ENCODE results near the gene FZR1. TPM values are rescaled to one million over a fixed set of nuclear protein-coding genes. Genes with fewer than 3 reads are reported as not detected.

Gene FZR1
- total and polyA plus RNA-seq, 9 of the 15 experiments (the other 6 are each of a cell fraction or from before 2014, with no cell fraction given) = 0.18 to 48.0 (median 22.2) TPM

GRCh38 chr19:3556423-3556977, 50.4 kb downstream of the FZR1 start (continued):
- TF ChIP-seq POLR3G (IDR thresholded peaks at IDR 0.05; ENCODE audit: extremely low read depth, insufficient read length, insufficient replicate concordance) = no peak
- TF ChIP-seq FOXA1 (IDR thresholded peaks at IDR 0.05; ENCODE audit: borderline replicate concordance) = no peak
- peak; percentile 65; the same call in 1 of the 2 replicates for TF ChIP-seq HDGF (IDR thresholded peaks at IDR 0.05)
- TF ChIP-seq NUFIP1 (IDR thresholded peaks at IDR 0.05; ENCODE audit: partially characterized antibody) = no peak
- TF ChIP-seq DIDO1 (tag; IDR thresholded peaks at IDR 0.05; ENCODE audit: low read depth) = no peak
- TF ChIP-seq ZBTB8A (IDR thresholded peaks at IDR 0.05; ENCODE audit: partially characterized antibody) = no peak
- no peak for TF ChIP-seq CHD7 (IDR thresholded peaks at IDR 0.05; ENCODE audit: low read depth, low read length)
- no peak for TF ChIP-seq ATF7 (IDR thresholded peaks at IDR 0.05)
- no peak for TF ChIP-seq PHF8 (IDR thresholded peaks at IDR 0.05; ENCODE audit: borderline replicate concordance, low read length)
- TF ChIP-seq THRB (CRISPR knock-in tag; conservative IDR thresholded peaks at IDR 0.05) = no peak
- no peak; the same call in 1 of the 2 replicates for TF ChIP-seq TAL1 (IDR thresholded peaks at IDR 0.05)
- TF ChIP-seq FOXO4 (CRISPR knock-in tag; IDR thresholded peaks at IDR 0.05) = no peak
- TF ChIP-seq ZNF175 (CRISPR knock-in tag; IDR thresholded peaks at IDR 0.05; ENCODE audit: low read depth) = no peak
- TF ChIP-seq KAT2B (IDR thresholded peaks at IDR 0.05; ENCODE audit: low read depth, low read length) = no peak
- TF ChIP-seq ZC3H11A (IDR thresholded peaks at IDR 0.05; ENCODE audit: low read depth, low read length) = no peak
